Measurements from ENCODE around the gene NPEPL1. TPM values are rescaled to one million over a fixed set of nuclear protein-coding genes. Genes with fewer than 3 reads are reported as not detected.

NPEPL1 gene
- total RNA-seq, 2 donors from 2014 or later: 31.4 to 38.2 TPM

DNA sequence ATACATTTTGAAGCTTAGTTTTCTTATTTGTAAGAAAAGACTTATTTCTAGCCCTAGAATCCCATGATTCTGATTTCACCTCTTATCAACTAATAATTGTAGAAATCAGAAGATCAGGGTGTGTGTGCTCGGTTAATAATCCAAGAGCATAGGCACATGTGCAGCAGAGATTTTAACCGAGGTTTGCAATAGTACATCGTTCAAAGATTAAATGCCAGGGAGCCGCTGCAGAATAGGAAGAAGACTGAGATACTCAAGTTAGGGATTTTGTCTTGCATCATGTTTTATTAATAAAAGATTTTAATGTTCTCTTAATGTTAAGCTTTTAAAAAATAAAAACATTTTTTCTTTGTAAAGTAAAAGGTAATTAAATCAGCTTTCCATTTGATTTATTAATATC is 34.6 kb upstream of the NPEPL1 start:
- no peaks in the 10 kb centered on the region for H3K27me3 ChIP-seq
- H3K4me1 ChIP-seq: peaks cover 44% of the 10 kb centered on the region
- TF ChIP-seq POLR2A (IDR thresholded peaks at IDR 0.05): no peak
- TF ChIP-seq, protein P1, sequence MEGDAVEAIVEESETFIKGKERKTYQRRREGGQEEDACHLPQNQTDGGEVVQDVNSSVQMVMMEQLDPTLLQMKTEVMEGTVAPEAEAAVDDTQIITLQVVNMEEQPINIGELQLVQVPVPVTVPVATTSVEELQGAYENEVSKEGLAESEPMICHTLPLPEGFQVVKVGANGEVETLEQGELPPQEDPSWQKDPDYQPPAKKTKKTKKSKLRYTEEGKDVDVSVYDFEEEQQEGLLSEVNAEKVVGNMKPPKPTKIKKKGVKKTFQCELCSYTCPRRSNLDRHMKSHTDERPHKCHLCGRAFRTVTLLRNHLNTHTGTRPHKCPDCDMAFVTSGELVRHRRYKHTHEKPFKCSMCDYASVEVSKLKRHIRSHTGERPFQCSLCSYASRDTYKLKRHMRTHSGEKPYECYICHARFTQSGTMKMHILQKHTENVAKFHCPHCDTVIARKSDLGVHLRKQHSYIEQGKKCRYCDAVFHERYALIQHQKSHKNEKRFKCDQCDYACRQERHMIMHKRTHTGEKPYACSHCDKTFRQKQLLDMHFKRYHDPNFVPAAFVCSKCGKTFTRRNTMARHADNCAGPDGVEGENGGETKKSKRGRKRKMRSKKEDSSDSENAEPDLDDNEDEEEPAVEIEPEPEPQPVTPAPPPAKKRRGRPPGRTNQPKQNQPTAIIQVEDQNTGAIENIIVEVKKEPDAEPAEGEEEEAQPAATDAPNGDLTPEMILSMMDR (IDR thresholded peaks at IDR 0.05): no peak
- H3K36me3 ChIP-seq (replicated peaks in 1 of 2; ENCODE audit: insufficient read depth in 1 of 2, low read depth in 2 of 2): peaks cover 0 to 6% of the 10 kb centered on the region in 2 donors
- no peak overlapping the region for H3K4me3 ChIP-seq
- no peak overlapping the region for H3K27ac ChIP-seq
- no peak for ATAC-seq
- intact Hi-C loops (cut with DNase I): no loop called here
- 23% methylated on average over 4 of the region's 4 CpGs for WGBS, 2 donors
- H3K9me3 ChIP-seq: no peaks in the 10 kb centered on the region
- DNase-seq: no peak

DNA sequence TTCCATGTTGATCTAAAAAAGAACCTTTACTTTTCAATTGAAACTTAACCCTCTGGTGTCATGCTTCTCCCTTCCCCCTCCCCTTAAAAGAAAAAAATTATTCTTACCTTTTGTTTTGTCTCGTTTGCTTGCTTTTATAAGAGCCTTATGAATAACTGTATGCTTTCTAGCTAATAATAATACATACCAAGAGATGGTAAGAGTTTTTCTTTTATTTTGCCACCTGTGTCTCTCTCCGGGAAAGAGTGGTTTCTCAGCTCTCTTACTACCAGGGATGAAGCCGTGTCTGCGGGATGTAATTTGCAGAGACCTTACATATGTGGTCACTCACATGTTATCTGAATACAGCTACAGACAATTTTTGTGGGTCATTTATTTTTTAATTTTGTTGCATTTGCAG is 33.8 kb upstream of the NPEPL1 start:
- TF ChIP-seq, protein P1 (IDR thresholded peaks at IDR 0.05): no peak
- intact Hi-C loops (cut with DNase I): no loop called here
- H3K4me1 ChIP-seq: peaks cover 36% of the 10 kb centered on the region
- no peaks in the 10 kb centered on the region for H3K27me3 ChIP-seq
- DNase-seq: no peak
- no peak overlapping the region for H3K4me3 ChIP-seq
- H3K9me3 ChIP-seq: no peaks in the 10 kb centered on the region
- peaks cover 0 to 6% of the 10 kb centered on the region in 2 donors for H3K36me3 ChIP-seq (replicated peaks in 1 of 2; ENCODE audit: insufficient read depth in 1 of 2, low read depth in 2 of 2)
- 79 to 82% methylated on average over 4 of the region's 4 CpGs for WGBS, 2 donors
- H3K27ac ChIP-seq: no peak overlapping the region
- no peak for ATAC-seq

DNA sequence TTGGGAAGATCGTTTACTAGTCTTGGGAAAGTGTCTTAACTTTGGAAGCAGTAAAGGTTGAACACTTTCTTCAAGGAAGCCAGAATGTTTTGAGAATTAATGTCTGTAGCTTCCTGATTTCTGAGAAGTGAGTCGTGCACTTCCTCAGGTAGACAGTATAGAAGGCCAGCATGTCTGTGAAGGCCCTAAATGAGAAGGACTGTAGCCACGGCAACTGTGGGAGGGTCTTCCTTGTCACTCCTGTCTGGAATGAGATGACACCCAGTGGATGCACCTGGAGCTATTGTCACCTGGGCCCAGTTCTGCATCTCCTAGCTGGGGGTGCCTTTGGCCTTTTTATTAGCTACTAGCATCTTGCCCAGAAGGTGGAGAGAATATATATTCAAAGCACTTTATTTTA is 32.8 kb upstream of the NPEPL1 start:
- Histone ChIP-seq H3K27me3 (no peaks in the 10 kb centered on the region), H3K9me3 (no peaks in the 10 kb centered on the region), H3K27ac (no peak overlapping the region), H3K4me3 (no peak overlapping the region), H3K4me1 (peaks cover 33% of the 10 kb centered on the region), H3K36me3 (replicated peaks in 1 of 2; ENCODE audit: insufficient read depth in 1 of 2, low read depth in 2 of 2) (peaks cover 0 to 6% of the 10 kb centered on the region in 2 donors)
- DNase-seq (no peak), ATAC-seq (no peak)
- TF ChIP-seq POLR2A (IDR thresholded peaks at IDR 0.05): no peak
- TF ChIP-seq, protein P1 (IDR thresholded peaks at IDR 0.05): no peak
- intact Hi-C loops (cut with DNase I): no loop called here
- 59 to 73% methylated on average over 3 of the region's 3 CpGs for WGBS, 2 donors

DNA sequence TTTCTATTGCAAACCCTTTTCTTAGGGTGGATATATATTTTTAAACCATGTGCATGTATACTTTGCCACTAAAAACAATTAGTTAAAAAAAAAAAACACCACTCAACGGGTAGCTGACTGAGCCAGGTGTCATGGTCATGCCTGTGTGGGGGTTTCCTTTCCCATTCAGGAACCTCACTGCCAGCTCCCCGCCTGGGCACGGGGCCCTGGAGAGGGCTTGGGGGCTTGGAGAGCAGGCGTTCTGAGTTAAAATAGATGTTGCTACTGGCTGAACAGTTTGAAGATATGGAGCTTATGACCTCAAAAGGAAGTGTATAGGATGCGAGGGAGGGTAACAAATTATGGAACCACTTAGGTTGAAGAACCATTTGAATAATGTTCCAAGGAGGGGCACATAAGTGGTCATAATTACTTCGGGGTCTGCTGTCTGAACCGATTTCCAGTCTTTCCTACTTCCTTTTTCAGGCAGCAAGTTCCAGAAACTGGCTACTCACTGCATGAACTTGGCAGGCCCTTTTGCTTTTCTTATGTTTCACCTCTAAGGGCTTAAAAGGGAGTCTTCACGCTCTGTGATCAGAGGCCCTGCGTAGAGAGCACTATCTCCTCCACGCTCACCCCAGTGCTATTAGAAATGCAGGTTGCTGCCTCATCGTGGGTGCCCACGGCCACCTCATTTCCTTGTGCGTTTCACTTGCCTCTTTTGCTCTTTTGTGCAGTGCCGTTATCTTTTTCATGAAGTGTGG is 31.6 kb upstream of the NPEPL1 start:
- H3K4me1 ChIP-seq: peaks cover 23% of the 10 kb centered on the region
- ATAC-seq: no peak

More for the DNA sequence above, 31.6 kb upstream of the NPEPL1 start:
- Histone ChIP-seq H3K27me3 (no peaks in the 10 kb centered on the region), H3K9me3 (no peaks in the 10 kb centered on the region), H3K36me3 (replicated peaks in 1 of 2; ENCODE audit: insufficient read depth in 1 of 2, low read depth in 2 of 2) (peaks cover 0 to 6% of the 10 kb centered on the region in 2 donors), H3K4me3 (no peak overlapping the region), H3K27ac (no peak overlapping the region)
- no peak for TF ChIP-seq POLR2A (IDR thresholded peaks at IDR 0.05)
- TF ChIP-seq, protein P1 (IDR thresholded peaks at IDR 0.05): no peak
- DNase-seq: no peak
- intact Hi-C loops (cut with DNase I): no loop called here
- WGBS, 2 donors: 80 to 86% methylated on average over 13 to 14 of the region's 14 CpGs
